HuH-7.5 (cell line): ENCODE measurements around the gene NMNAT3.

Experiments used
- DNase-seq: peaks from one replicate; pipeline ENCODE4 v3.0.0; 2011; ENCODE audit warnings: low spot score

NMNAT3 gene

DNA sequence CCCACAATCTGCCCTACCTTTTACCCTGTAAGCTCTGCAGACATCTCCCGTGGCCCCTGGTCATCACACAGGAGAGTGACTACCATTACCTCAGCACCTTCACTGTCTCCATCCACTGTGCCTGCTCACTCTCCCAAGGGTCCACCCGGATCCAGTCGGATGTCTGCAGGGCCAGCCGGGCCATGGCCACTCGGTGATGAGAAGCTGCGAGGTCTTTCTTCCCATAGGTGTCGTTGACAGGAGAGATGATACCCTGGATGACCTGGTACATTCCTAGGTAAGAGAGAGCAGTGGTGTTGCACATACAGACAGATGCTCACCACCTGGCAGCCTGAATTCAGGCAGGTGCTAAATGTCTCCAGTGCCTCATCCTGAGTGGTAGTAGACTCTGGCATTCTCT, 99.0 kb downstream of the NMNAT3 start:
- no peak for DNase-seq

DNA sequence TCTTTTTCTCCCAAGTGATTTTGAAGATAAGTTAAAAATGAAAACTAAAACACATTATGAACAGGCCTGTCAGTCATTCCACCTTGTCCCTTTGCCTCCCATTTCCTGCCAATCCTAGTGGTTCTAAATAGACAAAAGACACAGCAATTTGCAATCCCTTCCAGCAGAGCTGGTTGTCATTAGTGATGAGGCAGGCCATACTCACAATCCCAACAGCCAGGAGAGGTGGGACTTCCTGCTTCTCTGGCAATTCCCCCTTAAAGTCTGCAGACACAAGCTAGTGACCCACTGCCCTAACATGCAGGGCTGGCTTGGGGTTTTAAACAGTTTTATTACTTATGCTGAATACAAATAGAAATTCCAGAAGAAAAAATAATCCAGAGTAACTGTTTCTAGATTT, 99.9 kb downstream of the NMNAT3 start:
- DNase-seq = no peak

DNA sequence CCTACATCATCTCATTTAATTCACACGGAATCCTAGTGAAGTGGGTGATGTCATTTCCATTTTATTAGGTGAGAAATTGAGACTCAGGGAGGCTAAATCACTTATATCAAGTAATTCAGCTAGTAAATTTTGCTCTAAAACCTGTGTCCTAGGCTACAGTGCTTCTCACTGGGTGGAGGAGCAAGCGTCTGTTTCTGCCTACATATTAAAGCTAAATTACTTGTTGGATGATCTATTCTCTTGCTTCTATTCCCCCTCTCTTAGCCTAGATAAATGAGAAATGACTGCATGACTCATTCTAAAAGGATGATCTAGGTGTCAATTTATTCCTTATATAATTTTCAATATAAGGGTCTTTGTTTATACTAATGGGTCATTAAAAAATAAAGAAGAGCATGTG, 100.4 kb downstream of the NMNAT3 start:
- no peak for DNase-seq

DNA sequence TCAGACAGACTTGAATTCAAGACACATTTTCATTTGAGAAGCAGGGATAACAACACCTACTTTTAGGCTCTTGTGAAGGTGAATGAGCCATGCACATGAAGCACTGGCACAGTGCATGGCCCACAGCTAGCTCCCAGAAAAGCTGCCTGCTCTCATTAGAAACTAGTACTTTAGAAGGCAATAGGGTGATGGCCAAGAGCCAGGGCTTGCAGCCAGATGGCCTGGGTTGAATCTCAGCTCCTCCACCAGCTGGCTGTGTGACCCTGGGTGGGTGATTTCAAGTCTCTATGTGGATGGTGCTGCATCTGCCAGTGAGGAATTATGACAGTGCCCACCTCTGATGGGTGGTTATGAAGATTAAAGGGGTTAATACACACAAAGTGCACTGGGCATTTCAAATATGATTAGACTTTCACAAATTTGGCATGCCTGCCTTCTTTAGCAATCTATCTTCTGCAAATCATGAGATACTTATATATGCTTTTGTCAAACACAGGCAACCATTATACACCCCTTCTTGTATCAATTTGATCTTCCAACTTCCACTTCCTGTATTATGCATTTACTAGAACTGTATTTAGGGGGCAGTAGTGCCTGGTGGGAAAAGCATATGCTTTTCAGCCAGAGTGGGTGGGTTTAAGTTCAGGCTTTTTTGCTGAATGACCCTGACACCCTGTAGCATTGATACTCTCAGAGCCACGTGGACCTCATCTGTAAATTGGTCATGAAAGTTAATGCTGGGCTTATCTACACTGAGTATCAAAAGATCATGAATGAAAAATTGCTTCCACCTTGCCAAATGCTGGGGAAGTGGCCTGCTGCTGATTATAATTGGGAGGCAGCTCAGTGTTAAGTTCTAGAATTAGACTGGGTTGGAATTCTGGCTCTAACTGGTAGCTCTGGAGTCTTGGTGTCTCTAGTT, 103.5 kb downstream of the NMNAT3 start:
- DNase-seq = no peak

DNA sequence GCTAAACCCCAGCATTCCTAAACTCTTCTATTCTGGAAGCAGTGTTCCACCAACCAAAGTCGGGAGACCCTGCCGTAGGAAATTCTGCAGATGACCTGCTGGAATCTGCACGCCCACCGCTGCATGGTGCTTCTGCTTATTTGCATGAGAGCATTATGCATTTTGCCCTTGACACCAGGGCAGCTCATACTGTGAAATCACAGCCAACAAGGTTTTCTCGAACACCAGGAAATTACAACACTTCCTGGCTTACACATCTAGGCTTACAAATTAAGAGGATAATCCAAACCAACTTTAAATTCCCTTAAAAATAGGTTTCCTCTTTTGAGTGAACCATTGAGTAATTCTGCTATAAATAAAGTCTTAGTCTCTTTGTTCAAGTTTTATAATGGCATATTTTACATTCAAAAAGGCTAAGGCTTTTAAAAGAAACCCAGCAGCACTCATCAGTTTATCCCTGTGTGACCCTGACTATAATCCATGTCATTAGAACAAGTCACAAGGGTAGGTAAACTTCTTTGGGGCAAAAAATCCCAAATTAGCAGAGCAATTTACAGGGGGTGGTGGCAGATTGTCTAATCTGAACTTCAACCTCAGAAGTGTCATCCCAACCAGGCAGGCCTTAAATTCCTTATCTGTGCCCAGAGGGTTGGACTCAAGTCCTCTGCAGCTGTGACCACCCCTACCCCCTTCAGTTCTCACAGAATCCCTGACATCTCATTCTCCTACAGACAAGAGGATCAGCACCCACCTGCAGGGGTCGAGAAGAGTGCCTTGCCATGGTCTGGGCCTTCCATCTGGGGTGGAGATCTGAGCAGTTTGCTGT, 104.7 kb downstream of the NMNAT3 start:
- no peak for DNase-seq

DNA sequence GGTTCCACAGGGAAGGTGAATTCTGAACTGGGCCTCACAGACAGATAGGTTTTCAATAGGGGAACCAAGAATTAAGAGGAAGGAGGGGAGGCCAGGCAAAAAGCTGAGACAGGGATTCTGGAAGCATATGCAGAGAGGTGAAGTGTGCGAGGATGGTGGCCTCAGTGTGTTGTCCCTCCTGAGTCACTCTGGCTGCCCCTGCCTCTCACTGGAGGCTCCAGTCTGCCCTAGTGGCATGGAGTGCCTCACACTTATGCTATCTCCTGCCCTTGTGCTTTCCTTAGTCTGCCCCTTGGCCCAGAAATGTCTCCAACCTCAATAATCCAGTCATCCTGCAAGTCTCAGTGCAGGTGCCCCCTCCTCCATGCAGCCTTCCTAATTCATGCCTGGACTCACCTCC, 106.1 kb downstream of the NMNAT3 start:
- no peak for DNase-seq

DNA sequence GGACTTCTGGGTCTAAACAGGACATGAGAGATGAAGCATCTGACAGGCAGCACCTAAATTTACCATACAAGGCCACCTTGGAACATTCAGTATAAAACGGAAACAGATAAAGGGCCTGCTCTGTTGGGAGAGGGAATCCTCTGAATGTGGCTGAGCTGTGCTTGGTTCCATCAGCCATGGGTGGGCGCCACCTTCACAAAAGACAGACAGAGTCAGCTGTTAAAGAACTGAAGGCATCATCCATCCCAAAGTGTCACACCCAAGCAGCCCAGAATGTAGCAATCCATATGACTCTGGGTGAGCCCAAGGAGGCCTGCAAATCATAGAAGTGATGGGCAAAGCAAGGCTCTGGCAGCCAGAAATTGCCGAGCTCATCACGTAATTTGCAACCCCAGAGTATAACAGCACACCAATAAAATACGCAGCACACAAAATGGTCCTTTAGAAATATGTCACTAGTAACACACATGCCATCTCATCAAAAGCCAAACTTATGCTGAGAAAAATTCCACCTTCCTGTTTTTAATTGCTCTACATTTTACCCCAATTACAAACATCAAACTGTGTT, 113.4 kb downstream of the NMNAT3 start:
- no peak for DNase-seq

DNA sequence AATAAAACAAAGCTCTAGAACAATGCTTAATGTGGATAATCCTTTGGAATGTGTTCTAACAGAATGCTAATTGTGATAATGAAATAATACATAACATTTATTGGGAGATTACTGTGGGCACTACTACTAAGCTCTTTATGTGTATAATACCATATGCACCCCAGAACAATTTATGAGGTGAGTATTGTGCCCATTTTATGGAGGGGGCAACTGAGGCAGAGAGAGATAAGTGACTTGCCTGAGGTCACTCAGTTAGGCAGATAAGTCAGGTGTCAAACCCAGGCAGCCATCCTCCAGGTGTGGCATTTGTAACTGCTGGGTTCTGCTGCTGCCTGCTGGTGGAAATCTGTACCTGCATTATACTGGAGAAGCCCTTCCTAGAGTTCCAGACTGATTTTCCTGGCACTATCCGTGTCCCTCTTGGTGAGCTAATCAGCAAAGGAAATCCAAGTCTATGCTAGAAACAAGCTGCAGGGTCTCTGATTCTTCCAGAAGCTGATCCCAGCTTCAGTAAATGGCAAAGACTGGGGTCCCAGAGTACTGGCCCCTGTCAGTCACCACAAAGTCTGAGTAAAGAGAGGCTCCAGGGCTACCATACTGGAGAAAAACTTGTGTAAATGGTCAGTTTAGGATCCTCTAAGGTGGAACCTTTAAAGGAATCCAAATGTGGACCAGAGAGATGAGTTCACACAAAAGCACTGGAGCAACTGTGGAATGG, 115.7 kb downstream of the NMNAT3 start:
- DNase-seq = peak; percentile 26

DNA sequence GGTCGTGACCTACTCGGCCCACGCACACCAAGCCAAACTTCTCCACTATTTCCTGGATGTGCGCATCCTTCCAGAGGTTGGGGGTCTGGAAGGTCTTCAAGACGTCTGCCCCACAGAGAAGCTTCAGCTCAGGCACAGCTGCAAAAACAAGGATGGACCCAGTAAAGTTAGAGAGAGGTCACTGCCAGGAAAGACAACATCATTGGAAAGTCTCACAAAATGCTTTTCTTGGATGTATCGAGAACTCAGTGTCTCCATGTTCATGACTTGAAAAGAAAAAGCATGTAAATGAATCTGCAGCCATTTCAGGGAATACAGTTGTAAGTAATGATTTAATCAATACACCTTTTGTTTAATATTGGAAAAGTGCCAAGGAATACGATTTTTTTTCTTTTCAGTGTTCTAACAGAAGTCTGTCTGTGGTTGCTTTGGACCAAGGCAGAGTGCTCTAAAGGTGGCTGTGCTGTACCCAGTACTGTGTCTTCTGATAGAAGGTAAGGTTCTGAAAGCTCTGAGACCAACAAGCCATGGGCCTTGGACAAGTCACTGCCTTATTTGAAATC, 116.4 kb downstream of the NMNAT3 start:
- no peak for DNase-seq

DNA sequence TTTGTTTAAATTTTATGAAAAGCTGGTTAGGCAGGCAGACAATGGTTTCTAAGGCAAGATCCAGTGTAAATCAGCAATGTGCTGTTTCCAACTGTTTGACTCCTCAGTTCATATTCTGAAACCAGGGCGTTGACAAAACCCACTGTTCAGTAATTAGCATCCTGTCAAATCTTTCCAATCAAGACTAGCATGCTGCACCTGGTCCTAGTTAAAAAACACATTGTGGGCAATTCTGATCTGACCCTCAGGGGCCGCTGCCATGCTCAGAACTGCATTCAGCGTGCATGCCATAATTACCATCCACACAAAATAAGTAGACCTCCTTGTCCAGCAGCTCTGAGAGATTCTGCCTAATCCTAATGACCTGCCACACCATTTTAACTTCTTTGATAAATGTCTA, 117.4 kb downstream of the NMNAT3 start:
- DNase-seq = no peak

DNA sequence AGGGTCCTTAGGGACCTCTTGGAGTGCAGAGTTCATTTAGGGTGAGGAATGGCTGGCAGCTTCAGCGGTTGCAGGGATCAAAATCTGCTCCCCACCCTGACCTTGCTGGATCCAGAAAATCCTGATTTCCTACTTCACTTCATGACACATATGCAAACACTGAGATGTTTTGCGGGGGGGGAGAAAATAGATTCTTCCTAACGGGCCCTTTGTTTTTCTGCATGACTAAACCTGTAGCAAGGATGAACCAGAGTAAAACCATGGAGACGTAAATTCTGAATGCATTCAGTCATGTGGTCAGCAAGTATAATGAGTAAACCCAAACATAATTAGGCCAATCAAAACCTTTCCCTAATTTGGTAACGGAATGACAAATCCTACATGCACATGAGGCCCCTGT, 118.2 kb downstream of the NMNAT3 start:
- DNase-seq = no peak

DNA sequence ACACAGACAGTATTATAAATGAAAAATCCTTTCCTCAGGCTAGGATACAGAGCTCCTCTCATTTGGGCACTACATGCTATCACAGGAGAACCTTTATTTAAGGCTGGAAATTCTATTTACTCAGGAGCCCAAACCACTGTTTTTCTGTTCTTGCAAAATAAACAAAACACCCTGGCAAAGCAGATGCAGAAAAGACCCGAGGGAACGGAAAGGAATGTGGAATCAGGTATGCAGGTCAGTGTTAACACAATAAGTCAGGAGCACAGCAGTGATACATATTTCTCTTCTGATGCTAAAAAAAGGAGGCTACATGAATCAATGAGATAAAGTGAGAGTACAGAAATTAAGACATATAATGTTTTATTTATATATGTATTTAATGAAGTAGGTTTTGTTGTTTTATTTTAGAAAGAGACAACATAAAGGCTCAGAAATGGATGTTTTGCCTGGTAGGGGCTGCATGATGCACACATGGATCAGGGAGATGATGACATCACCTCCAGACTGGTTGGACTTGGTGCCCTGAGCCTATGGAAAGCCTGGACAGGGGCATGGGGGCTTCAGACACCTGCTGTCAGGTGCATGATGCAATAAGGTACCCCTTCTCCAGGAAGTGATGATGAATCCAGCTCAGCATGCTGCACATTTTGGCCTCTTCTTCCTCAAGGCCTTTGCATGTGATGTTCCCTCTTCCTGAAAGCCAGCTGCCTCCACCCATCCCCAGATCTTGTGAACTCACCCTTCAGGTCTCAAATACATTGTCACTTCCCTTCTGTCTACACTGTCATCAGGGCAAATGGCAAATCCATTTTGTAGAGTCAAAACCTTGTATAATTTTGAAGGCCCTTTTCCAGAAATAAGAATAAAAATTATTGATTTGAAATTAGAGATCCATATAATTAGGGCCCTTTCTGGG, 119.2 kb downstream of the NMNAT3 start:
- DNase-seq = no peak

DNA sequence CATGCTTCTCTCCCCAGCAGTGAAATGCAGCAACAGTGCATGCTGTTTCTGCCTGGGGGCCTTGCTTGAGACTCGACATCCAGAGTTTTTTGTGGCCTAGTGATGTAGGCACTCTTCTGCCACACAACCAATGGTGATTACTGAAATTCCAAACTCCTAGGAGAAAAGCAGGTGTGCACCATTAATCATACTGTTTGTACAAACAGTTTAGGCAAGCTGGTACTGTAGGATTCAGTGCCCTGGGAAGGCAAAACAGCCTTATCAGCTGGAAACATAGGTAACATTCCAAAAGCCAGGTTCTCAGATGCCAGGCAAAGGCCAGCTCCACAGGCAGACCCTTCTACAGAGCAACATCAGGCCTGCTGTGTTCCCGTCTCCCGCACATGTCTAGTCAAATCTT, 120.7 kb downstream of the NMNAT3 start:
- no peak for DNase-seq

DNA sequence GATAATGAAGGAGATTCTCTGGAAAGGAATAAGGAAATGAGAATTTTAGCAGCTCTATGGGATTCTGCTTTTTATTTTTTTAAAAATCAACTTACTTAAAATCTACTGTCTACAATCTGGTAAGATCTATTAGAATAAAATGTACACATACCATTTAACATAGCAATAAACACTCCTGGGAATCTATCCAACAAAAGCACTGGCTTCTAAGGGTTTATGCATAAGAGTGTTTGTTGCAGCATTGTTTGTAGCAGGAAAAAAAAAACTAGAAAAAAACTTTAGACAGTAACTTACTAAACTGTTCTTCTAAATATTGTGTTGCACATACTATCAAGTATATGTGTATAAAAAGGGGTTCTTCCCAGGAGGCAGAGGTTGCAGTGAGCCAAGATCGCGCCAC, 122.5 kb downstream of the NMNAT3 start:
- no peak for DNase-seq

DNA sequence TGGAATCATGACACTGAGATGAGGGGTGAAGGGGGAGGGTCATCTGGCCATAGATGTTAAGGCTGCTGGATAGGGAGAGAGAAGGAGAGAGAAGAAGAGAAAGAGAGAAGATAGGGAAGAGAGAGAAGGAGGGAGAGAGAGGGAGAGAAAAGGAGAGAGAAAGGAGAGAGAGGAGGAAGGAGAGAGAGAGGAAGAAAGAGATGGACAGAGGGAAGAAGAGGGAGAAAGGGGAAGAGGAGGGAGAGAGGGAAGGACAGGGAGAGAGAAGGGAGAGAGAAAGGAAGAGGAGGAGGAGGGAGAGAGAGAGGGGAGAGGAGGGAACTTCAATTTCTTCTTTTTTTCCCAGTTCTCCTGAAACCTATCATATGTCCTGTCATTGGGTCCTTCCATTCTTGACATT, 123.1 kb downstream of the NMNAT3 start:
- no peak for DNase-seq

DNA sequence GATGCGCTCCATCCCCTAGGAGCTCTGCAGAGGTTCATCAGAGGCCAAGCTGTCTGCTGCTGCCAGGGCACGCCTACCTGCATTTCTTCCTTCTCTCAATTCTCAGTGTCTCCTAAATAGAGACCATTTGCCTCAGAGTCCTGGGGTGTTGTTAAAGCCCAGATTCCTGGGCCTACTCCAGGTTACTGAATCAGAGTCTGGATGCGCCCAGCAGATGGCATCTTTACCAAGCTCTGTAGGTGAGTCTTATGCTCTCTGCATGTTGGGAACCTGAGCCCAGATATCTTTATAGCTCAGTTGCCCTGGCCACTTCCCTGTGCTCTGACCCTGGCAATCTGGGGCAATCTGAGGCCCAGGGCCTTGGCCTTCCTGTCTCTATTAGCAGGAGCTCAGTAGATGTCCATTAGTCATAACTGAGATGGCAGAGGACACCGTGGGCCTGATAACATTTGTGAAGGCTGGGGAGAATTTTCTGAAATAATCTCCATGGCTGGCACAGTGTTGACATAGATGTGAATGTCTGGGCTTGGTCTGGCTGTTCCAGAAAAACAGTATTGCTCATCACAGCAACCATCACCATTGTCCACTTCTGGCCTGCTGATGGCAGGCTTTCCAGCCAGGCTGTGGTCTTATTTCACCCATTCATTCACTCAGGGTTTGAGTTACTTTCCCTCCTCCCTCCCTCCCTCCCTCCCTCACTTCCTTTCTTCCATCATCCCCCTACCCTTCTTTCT, 125.0 kb downstream of the NMNAT3 start:
- no peak for DNase-seq

DNA sequence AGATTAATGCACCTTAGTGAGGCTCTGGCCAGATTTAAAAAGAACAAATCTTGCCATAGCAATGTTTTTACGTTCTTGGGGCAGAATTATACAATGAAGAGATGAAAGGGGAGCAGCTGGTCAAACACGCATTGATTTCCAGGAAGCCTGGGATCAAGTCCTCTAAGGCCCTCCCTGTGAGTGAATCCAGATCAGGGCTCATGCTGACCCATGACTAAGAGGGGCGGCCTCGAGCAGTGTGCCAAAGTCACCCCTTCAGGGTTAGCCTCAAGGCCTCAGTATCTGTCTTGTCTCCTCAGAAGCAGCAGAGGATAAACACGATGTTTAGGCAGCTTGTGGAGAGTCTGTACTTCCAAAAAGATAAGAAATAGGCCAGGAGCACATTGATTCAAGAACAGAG, 129.0 kb downstream of the NMNAT3 start:
- no peak for DNase-seq

DNA sequence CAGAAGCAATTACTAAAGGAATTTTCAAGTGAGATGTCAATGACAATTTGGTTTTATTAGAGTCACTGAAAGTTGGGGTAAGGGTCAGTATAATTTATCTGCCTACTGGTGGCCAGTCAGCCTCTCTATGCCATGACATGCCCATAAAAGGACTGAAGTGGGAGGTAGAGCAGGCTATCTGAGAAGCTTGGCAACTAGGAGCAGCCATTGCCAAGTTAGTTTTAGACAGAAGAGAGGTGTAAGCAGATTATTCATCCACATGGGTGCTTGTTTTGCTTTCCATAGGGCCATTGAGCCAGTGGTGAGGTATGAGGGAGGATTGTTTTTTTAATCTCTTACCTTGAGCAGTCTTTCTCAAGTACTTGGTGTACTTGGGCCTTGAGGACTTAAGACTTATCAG, 130.1 kb downstream of the NMNAT3 start:
- no peak for DNase-seq

DNA sequence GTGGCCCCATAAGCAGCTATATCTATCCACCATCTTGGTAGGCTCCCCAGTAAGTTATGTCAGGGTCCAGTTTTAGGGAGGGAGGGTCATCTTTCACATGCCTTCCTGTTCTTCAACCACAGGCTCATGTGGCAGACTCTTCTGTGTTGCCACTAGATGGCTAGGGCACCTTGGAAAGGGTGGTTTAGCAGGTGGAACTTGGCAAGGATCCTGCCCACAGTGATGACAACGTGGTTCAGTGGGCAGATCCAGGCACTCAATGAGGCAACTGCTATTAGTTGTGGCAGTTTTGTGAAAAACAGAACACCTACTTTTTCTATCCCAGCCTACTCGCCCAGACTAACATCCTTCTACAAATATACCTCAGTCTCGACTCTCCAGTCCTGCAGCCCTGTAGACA, 131.0 kb downstream of the NMNAT3 start:
- no peak for DNase-seq
